Cardiac septum (tissue), 1 donor: Measurements from ENCODE around the gene THTPA. TPM values are rescaled to one million over a fixed set of nuclear protein-coding genes. Genes with fewer than 3 reads are reported as not detected.

Experiments
- DNase-seq: peaks from one replicate; pipeline ENCODE4 v3.0.0-alpha.2; 2020; ENCODE audit warnings: low spot score
- intact Hi-C: fragments of 100-400 bp; cut with DNase I; formaldehyde crosslinking; loops from one replicate; pipeline ENCODE4 v1.14.0; 2022
- total RNA-seq: library from RNA; stranded (reverse); fragmentation: NEBNext Ultra II Directional; extraction: Animal tissue kit (Norgen Biotek cat#: 25700); gene quantifications from one replicate; pipeline ENCODE4 v1.2.1, GENCODE V29; 2021
- donor health status: DM: no; HTN: no; CAD: no.

THTPA gene
- total RNA-seq, 1 donor from 2014 or later = 17.5 TPM

DNA sequence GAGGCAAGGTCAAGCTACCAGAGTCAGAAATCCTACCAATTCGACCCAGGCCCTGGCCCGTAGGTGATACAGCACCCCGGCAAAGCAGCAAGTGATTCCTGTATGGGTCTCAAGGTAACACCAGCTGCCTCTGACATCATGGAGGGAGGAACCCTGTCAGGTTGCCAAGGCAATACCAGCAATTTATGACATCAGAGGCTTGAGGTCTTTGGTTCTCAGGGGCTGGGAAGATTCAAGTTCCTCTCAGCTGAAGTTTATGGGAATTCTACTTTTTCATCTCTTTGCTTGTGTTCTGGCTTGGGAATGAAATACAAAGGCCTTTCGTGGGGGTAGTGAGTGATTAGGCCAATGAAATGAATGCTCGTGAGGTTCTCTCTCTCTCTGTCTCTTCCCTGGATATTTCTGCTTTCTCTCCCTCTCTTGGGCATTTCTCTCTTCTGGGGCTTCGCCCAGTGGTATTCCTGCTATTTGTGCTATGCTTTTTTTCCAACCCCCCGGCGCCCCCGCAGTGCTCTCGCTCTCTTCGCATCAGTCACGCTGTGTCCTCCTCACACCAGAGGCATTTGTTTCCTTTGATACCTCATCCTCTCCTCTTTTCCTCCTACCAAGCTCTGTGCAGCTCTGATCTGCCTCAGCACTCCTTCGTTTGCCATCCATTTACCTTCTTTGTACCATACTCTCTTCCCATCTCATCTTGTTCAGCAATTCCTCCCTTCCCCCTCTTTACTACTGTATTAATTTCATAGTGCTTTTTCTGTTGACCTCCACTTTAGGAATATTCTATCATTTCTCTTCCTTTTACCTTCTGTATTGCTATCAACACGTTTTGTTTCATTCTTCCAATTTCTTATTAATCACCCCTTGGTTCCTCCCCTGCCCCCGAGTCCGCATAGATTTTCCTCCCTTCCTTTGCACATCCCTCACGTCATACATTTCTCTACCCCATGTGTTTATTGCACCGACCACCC is 7.4 kb upstream of the THTPA start:
- intact Hi-C loops = no loop called here
- no peak for DNase-seq

DNA sequence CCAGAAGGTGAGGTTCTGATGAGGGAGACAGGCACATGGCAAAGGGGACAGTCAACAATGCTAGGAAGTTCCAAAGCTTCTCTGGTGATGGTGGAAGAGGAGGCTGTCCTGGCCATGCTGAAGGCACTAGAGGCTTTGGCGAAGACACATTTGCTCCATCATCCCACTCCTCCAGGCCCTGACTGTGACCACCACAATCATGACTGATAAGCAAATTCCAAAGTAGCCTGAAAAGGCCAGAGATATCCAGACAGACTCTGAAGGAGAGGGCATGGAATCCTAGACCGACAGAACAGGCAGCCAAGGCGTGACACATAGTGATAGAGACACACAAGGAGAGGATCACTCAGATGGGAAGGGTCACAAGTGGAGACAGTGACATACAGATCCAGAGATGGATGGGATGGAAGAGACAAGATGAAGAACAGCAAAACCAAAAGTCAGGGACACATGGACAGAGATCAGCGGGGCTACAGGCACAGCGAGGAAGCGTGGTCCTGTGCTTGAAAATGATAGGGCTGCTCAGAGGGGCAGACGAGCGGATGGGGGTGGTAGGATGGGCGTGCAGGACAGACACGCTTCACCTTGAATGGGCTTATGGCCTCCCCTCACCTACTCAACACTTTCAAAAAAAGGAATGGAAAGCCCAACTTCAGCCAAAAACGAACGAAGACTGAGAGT is 5.8 kb upstream of the THTPA start:
- no peak for DNase-seq
- intact Hi-C loops = loop anchor here (10.0 kb wide), 1 partner anchor 455 kb away; the partner anchor contains the start of genes ACIN1 and C14orf119

DNA sequence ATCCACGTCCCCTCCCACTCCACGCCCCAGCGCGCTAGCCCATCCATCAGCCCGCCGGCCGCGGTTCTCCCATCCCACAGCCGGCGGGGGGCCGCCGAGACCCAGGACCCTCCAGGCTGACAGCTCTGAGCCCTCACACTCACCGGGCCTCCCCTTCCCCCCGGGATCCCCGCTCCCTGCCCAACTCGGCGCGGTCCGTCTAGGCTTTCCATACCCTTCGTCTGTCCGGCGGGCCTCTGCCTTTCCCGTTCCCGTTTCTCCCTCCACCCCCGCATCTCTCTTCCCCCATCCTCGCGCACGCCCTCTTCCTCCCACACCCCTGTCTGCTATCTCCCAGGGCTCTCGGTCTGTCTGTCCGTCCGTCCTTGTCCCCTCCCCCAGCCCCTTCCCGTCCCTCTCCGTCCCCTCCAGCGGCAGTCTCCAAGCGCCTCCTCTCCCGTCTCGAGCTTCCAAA is 5.2 kb upstream of the THTPA start:
- DNase-seq = no peak

DNA sequence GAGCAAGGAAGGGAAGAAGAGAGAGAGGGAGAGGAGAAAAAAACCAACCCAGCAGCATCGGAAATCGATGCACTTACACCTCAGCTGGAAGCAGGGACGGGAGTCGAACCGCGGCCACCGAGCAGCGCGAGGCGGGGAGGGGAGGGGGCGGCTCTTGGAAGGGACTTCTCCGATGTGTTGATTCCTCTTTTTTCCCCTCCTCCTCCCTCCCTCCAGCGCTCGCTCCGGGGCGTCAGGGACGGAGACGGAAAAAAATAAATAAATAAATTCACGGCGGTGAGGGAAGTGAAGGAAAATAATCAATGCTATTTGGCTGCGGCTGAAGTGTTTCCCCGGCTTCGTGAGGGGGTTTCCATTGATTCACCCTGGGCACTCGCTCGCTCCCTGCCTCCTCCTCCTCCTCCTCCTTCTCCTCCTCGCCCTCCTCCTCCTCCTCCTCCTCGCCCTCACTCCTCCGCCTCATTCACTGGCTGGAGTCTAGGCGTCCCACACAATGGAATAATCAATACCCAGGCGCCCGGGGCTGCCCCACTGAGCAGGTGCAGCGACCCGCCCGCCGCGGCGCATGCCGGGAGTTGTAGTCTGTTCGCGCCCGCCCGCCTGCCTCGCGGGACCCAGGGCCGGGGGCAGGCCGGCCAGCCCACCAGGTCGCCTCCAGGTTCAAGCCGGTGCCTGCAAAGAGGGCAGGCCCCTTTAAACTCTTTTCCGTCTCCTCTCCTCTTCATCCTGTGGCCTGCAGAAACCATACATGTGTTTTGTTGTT is 4.6 kb upstream of the THTPA start, which contains the start of gene ZFHX2:
Gene ZFHX2, minus strand, starts transcription at position 500 of the 763 bp plus-strand sequence. CDS start 16,440 bp downstream, outside the sequence.
- intact Hi-C loops = loop anchor here (10.0 kb wide), 1 partner anchor 457 kb away; the partner anchor contains the start of genes ACIN1 and C14orf119
- peak; percentile 91 for DNase-seq

More for the DNA sequence above, 5.2 kb upstream of the THTPA start:
- intact Hi-C loops = loop anchor here (10.0 kb wide), 1 partner anchor 456 kb away; the partner anchor contains the start of genes ACIN1 and C14orf119

DNA sequence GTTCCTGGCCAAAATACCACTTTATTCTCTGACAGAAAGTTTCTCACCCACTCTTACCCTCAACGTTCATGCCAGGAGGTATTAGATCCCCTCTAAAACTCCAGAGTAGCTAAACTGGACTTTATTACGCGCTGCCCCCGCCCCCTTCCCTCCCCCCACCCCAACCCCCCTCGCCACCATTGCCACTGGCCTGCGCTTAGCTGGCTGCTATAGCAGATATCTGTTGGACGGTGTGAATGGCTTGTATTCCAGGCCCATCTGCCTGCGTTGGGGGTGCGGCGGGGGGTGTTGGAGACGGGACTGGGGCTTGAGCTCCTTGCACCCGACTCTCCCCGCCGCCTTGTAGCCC is 564 bp upstream of the THTPA start:
- no peak for DNase-seq
- intact Hi-C loops = loop anchor here (5.0 to 10.0 kb wide), 2 partner anchors 253 to 461 kb away; partner anchors contain the start of genes ACIN1, C14orf119 and PPP1R3E

DNA sequence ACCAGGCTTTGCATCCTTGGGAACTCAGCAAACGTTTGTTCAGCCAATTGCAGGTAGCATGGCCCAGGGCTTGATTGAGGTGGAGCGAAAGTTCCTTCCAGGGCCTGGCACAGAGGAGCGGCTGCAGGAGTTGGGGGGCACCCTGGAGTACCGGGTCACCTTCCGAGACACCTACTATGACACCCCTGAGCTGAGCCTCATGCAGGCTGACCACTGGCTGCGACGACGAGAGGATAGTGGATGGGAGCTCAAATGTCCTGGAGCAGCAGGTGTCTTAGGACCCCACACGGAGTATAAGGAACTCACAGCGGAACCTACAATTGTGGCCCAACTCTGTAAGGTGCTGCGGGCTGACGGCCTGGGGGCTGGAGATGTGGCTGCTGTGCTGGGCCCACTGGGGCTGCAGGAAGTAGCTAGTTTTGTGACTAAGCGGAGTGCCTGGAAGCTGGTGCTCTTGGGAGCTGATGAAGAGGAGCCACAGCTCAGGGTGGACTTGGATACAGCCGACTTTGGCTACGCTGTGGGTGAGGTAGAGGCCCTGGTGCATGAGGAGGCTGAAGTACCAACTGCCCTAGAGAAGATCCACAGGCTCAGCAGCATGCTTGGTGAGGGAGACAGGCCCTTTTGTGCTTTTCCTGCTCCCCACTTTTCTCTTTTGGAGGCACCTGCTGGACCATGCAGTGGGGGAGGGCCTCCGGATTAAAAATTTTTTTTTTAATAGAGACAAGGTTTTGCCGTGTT is 799 bp downstream of the THTPA start:
- intact Hi-C loops = loop anchor here (2.0 to 10.0 kb wide), 3 partner anchors 88 to 462 kb away; partner anchors contain the start of genes ACIN1, C14orf119, NGDN and PPP1R3E
- DNase-seq = no peak

DNA sequence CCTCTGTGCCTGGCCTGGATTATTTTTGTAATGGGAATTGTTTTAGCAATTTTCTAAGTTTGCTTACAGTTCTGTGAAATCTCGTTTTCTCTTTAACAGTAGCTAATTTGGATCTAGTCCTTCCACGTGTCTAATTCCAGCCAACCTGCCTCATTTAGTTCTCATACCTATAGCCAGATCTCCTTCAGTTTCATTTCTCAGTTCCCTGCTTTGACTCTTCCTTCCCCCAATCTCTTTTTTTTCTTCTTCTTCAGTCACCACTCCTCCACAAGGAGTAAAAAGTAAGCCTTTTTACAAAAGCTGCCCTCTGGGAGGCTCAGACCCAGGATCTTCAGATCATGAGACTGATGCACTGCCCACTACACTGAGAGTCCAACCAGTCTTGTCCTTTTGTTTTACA is 1.4 kb downstream of the THTPA start:
- no peak for DNase-seq
- intact Hi-C loops = loop anchor here (2.0 to 10.0 kb wide), 3 partner anchors 89 to 463 kb away; partner anchors contain the start of genes ACIN1, C14orf119, NGDN and PPP1R3E

DNA sequence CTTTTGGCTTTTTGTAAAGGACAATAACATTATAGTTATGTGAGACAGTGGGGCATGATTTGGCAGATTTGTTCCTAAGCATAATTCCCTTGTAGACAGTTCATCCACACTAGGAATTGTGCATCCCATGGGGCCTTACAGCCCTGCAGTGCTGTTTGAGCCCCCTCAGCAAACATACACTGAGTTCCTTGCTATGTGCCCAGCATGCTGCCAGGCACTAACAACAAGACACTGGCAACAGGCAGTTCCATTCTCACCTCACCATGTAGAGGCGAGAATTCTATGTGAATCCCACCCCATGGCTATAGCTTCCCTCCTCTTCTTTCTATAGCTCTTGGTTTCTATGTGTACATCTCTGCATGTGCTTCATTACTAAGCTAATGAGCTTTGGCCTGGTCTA is 1.9 kb downstream of the THTPA start:
- DNase-seq = no peak
- intact Hi-C loops = loop anchor here (2.0 to 10.0 kb wide), 3 partner anchors 89 to 463 kb away; partner anchors contain the start of genes ACIN1, C14orf119, NGDN and PPP1R3E

DNA sequence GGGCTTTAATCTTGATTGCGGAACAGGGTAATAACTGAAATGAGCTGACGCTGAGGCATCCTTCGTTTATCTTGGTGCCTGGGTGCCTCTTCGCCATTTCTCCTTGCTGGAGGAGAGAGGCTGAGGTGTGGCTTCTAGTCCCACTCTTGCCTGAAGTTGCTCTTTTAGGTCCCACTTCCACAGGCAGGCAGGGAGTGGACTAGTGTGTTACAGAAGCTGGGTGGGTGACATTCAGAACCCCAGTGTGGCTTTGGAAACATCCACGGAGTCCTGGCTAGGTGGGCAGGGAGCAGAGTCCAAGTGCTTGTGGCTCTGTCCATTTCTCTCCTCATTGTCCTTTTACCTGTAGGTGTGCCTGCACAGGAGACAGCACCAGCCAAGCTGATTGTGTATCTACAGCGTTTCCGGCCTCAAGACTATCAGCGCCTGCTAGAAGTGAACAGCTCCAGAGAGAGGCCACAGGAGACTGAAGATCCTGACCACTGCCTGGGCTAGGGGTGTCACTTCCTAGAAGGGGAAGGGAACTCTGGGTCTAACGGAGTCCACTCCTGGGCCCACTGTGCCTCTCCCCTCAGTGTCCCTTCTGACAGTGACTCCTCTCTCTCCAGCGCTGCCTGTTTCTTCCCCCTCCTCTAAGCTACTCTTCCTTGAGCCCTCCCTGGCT is 2.4 kb downstream of the THTPA start:
- intact Hi-C loops = loop anchor here (5.0 to 10.0 kb wide), 2 partner anchors 256 to 464 kb away; partner anchors contain the start of genes ACIN1, C14orf119 and PPP1R3E
- no peak for DNase-seq

DNA sequence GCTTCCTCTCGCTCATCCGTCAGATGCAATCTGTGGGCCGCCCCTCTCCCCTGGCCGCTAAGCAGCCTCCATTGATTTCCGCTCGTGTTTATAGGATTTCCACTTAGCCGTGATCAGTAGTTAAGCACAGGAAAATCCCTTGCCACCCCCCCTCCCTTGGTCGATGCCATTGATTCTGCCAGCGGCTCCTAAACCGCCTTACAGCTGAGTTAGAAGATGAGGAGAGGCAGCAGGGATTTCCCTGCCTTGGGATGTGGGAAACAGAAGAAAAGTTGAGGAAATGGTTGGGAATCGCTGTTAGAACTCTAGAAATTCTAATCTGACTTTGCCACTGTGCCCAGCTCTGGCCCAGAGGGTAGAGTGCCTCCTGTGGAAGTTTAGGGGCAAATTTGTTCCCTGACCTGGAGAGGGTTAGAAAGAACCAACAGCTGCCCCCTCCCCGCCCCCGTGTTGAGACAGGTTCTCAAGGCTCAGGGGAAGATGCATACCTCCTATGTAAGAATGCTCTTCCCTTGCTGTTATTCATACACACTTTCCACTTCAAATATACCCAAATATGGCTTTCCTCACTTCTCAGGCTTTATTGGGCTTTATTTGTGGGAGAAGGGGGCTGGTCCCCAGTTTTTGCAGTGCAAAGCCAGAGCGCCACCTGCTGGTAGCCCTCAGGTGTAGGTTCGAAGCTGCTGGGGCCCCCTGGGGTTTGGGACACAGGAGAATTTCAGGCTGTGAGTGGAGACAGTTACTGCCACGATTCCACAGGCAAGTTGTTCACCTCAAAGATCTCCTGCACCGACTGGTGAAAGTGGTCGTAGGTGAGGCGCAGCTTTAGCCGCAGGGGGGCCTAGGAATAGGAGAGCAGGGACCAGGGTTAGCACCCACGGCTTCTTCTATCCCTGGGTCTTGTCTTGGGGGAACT is 3.2 kb downstream of the THTPA start:
- intact Hi-C loops = loop anchor here (5.0 to 10.0 kb wide), 2 partner anchors 257 to 464 kb away; partner anchors contain the start of genes ACIN1, C14orf119 and PPP1R3E
- no peak for DNase-seq

DNA sequence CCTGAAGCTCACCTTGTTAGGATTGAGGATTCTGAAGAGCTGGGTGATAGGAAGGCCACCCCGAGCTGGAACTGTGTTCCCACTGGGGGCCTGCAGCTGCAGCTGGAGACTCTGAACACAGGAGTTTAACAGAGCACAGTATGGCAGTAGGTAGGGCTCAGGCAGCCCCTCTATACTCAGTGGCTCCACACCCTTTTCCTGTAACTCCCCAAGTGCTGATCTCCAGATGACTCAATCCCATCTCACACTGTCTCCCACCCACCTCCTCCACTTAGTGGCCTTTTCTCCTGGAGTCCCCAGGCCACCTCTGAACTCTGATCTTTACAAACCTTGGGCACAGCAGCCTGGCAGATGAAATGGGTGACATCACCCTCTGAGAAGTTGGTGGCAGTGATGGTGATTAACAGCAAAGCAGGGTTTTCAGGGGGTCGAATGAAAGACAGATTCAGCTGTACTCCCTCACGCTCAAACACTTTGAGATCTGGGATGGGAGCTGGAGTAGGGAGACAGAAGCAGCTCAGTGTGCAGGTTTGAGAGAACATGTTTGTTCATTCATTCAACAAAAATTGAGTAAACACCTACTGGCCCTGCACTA is 4.0 kb downstream of the THTPA start:
- intact Hi-C loops = loop anchor here (5.0 to 10.0 kb wide), 2 partner anchors 258 to 465 kb away; partner anchors contain the start of genes ACIN1, C14orf119 and PPP1R3E
- no peak for DNase-seq

DNA sequence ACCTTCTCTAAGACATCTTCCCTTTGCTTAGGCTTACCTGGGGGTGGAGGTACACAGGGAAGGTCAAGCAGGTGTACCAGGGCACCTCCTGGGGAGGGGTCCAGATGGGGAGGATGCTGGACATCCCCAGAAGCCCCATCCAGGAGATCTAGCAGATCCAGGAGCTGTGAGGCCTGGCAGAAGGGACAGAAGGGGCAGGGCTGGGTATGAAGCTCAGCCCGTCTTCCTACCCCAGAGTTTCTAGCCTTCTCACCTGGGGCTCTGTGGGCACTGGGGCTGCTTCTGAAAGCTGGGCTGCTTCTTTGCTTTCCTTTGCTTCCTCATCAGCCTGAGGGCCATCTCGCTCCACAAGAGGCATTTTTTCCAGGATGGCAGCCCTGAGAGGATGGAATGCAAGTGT is 5.2 kb downstream of the THTPA start:
- intact Hi-C loops = no loop called here
- no peak for DNase-seq

DNA sequence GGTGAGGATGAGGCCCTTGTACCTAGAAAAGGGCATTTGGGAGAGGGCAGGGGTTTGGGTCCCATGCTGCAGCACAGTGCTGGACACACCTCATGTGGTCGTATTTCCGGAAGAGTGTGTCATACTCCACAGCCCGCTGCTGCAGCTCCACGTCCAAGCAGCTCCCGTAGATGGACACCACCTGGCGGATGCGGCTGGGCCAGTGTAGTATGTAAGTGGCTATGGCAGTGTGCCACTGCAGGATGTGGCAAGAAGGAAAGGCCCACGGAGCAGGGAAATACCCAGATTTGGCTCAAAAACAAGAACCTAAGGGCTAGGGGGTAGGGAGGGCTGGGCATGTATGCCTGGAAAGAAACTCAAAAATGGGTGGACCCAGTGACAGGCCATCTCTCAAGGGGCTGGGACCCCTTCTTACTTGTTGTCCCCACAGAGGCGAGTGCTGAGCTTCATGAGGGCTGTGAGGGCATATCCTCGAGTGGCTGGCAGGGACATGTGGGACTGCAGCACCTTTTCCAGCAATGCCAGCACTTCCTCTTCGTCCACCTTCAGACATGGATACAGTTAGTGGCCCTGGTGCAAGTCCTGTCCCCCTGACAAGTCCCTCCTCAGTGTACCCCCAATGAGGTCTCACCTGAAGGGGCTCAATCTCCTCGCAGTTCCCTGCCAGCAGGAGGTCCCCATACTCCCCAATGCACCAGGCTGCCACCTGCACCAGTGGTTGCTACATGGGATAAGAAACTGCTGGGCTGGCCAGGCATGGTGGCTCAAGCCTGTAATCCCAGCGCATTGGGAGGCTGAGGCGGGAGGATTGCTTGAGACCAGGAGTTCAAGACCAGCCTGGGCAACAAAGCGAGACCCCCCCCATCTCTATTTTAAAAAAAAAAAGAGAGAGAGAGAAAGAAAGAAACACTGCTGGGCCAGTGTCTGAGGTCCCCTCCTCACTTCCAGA is 6.1 kb downstream of the THTPA start:
- intact Hi-C loops = loop anchor here (2.0 kb wide), 1 partner anchor 83 kb away; no protein-coding TSS in a partner anchor
- DNase-seq = no peak

DNA sequence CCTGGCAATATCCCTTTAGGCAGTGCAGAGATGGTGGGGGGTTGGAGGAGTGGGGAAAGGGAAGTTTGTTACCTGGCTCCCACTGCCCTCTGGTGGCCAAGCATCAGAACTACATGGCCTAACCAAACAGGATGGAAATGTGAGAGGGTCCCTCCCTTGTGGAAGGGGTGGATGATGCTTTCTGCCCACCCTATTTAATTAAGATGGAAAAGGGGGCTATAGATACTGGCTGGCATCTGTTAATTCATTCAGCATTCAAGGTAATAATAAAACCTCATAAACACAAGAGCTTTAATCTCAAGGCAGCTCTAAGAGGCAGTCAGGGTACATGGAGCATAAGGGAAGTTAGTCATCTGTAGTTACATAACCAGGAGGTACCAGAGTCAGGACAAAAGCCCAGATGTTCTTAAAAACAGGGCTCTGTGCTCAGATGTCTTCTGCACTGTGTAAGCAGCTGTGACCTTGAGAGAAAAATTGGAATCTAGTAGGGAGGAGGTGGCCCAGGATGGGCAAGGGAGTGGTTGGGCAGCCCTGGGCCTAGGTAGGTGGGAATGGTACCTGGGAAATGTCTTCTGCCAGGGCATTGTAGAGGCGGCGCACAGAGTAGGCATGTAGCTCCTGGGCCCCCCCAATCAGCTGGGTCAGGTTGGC is 6.9 kb downstream of the THTPA start:
- no peak for DNase-seq
- intact Hi-C loops = loop anchor here (2.0 kb wide), 1 partner anchor 84 kb away; no protein-coding TSS in a partner anchor
